Stimulated activated CD4-positive, alpha-beta T cell treated with anti-CD3 and anti-CD28 coated beads, Interleukin-15, amount 100 ng/mL, for 24 hours (primary cell): ENCODE measurements around the gene IL17RA.
"Not testable (repeated sequence)": the region's sequence is repeated elsewhere in the genome, so short reads cannot be mapped to it uniquely, and the experiment has no call there.

ENCODE experiments used
- DNase-seq: peaks from one replicate; pipeline ENCODE4 v3.0.0-alpha.2; 2020

The IL17RA gene

GRCh38 chr22:17084554-17085276 is at the start of gene IL17RA:
IL17RA (plus strand) TSS chr22:17085000; CDS start chr22:17085092, 92 bp downstream.
- peak; percentile 95 for DNase-seq

DNA sequence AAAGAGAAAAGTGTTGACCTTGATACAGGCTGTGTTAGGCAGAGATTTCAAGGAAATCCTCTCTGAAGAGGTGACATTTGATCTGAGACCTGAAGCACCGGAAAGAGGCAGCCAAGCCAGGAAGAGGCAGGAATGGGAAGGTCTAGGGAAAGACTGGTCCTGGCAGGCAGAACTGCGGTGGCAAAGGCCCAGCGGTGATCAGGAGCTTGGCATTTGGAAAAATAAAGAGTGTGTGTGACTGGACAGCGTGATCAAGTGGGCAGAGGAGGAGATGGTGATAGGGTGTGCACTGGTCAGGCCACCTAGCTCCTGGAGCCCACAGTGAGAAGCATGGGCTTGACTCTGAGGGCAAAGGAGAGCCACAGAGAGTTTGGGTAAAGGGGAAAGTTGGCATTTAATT is 49.6 kb upstream of the IL17RA start:
- no peak for DNase-seq

DNA sequence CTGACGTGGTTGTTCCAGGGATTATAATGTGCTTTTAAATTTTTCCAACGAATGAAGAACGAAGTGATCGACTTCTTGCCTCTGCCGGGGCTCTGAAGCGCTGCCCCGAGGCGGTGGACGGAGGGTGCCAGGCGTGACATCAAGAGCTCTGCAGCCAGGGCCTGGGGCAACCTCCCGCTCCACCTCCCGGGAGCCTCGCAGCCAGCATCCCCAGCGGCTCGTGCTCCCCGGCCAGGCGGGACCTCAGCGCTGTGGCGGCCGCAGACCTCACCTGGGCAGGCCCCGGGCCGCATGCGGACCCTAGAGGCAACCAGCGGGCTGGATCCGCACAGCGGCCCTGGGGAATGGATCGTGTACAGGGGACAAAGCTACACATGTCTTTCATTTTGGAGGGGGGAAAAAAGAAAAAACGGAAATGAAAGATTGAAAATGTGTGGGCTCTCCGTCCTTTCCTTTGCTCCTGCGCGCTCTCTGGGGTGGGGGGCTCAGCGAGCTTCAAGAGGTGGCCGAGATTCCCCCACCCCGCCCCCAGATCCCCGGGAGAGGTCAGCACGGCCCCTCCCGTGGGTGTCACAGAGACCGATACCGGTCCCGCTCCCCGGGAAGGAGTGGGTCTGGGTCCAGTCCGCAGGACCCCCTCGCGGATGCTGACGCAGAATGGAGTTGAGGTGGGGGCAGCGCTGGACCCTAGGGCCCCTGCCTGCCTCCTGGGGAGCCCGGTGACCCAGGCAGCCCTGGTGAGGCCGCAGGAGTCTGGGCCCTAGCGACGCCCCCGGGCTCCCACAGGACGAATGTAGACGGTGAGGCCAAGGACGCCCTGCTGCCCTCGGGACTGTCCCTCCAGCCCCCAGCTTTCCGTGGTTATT is 48.6 kb upstream of the IL17RA start:
- peak; percentile 18 for DNase-seq

GRCh38 chr22:17036842-17037711 is 47.7 kb upstream of the IL17RA start:
- DNase-seq = not testable (repeated sequence)

- DNase-seq = no peak
Observed at GRCh38 chr22:17043521-17043920, 41.3 kb upstream of the IL17RA start.

GRCh38 chr22:17046566-17047348 is 38.0 kb upstream of the IL17RA start:
- no peak for DNase-seq

DNA sequence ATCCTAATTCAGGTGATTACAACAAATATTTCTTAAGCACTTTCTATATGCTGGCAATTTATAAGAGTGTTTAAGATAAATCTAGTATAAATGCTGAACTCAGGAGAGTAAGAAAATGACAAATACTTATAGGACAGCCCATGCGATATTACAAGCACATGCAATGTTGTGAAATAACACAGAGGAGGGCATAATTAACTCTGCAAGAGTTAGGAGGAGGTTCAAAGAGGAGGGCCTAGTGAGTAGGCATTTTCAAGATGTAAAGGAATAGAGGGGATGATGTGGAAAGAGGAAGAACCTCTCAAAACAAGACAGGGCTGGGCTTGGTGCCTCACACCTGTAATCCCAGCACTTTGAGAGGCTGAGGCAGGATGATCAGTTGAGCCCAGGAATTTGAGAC is 37.1 kb upstream of the IL17RA start:
- no peak for DNase-seq

DNA sequence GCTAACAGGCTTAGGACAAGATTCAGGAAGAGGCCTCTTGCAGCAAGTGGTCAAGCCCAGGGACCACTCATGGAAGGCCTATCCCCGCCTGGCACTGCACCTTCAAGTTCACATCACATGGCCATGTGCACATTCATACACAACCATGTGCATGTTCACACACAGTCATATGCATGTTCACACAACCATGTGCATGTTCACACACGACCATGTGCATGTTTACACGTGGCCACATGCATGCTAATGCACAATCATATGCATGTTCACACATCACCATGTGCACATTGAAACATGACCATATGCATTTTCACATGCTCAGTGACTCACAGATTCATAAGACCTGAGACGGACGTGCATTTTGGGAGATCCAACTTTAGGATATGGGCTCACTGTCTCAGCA is 28.7 kb upstream of the IL17RA start:
- no peak for DNase-seq

- no peak for DNase-seq
Observed at GRCh38 chr22:17056807-17057206, 28.0 kb upstream of the IL17RA start.

DNA sequence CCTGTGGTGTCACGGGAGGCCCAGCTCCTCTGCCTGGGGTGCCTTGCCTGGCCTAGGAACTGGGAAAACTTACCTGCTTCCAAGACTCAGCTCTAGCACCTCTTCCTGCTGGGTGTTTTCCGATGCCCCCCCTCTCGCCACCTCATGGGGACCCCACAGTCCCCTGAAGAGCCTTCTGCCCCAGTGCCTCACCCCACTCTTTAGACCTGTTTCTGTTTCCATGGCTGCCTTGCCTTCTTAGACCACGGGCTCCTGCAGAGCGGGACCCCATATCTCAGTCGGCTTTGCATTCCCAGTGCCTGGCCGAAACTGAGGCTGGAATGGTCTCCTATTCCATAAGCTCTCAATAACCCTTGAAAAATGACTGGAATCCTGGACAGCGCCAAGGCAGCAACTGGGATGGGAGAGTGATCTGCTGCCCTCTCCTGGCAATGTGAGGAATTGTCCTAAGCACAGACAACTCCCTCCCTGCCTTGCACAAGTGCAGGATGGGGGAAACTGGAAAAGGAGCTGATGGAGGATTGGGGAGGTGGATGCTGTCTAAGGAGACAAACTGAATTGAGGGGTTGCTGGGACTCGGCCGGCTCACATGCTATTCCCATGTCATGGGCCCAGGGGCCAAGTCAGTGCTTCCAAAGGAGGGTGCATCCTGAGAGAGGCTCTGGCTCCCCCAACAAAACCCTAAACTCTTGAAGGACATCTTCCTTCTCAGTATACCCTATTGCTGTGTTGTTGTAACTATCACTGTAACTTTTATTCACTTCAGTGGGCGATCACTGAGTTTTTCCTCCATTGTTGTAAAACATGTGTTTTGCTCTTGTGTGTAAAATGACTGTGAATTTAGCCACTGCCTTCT is 26.6 kb upstream of the IL17RA start:
- DNase-seq = peak; percentile 66

DNA sequence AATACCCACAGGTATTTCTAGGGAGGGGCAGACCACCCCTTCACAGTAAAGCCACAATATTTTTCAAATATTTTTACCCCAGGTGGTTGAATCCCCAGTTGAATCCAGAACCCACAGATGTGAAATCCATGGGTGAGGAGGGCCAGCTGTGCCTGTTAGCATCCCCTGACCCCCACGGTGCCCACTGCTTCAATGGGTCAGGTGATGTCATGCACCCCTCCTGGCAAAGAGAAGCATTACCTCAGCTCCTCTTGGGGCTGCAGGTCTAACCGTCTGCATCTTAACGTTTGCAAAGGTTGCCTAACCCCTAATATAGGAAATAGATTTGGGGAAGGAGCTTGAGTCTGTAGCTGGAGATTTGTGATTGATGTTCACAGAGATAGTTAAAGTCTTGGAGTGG is 24.7 kb upstream of the IL17RA start:
- no peak for DNase-seq

GRCh38 chr22:17063411-17064106 is 21.2 kb upstream of the IL17RA start:
- DNase-seq = no peak

DNA sequence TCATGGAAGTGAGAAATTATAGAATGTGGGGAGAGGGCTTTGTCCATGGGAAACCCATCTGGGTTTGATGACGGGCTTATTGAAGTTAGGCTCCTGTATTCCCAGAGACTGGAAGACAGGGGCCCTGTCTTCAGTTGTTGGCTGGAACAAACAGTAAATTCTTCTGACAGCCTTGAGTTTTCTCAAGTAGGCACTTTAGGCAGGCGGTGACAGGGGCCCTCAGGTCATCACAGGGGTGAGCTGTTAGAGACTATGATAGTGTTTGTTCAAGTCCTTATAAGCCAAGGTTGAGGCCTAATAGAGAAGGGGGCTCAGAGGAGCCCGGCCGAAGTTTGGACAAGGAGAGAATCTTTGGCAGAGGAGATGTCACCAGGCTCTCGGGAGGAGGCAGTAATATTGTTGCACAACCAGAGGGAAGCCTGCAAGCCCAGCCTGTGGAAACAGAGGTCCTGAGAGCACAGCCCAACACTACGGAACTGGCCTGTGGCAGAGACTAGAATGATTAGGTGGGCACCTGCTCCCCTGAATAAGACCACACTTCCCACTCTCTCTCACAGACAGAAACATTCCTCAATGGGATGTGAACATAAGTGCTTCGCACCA is 20.2 kb upstream of the IL17RA start:
- no peak for DNase-seq

GRCh38 chr22:17065433-17065832 is 19.4 kb upstream of the IL17RA start:
- DNase-seq = no peak

DNA sequence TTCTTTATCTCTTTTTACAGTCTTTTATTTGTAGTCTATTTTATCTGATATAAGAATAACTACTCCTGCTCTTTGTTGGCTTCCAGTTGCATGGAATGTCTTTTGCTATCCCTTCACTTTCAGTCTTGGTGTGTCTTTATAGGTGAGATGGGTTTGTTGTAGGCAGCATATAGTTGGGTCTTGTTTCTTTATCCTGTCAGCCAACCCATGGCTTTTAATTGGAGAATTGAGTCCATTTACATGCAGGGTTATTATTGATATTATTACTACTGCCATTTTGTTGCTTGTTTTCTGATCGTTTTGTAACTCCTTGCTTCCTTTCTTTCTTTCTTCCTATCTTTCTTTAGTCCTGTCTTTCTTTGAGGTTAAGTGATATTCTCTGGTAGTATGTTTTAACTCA is 11.9 kb upstream of the IL17RA start:
- DNase-seq = no peak

DNA sequence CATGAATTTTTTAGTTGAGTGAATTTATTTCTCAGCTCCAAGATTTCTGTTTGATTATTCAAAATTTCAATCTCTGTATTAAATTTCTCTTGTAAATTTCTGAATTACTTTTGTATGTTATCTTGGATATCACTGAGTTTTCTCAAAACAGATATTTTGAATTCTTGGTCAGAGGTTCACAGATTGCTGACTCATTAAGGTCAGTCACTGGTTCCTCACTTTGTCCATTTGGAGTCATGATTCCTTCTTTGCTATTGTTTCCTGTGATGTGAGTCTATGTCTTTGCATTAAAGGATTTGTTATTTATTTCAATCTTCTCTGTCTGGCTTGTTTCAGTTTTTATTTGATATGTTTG is 10.2 kb upstream of the IL17RA start:
- no peak for DNase-seq

- DNase-seq = no peak
Observed at GRCh38 chr22:17077255-17077654, 7.5 kb upstream of the IL17RA start.

DNA sequence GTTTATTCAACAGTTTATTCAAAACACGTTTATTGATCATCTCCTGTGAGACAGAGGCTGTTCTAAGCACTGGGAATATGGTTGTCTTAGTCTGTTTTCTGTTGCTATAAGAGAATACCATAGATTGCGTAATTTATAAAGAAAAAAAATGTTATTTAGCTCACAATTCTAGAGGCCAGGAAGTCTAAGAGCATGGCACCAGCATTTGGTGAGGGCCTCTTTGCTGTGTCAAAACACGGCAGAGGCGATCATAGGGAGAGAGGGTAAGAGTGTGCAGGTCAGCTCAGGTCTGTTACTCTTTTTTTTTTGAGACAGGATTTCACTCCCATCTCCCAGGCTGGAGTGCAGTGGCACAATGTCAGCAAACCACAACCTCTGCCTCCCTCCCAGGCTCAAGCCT is 5.2 kb upstream of the IL17RA start:
- no peak for DNase-seq

GRCh38 chr22:17083255-17083654 is 1.5 kb upstream of the IL17RA start:
- DNase-seq = no peak

GRCh38 chr22:17083811-17084441 is 874 bp upstream of the IL17RA start:
- DNase-seq = no peak
